Stimulated activated CD4-positive, alpha-beta T cell treated with anti-CD3 and anti-CD28 coated beads, Interleukin-2, amount 100 ng/mL, for 4 hours (primary cell): ENCODE measurements around the gene PFDN6.

Source experiments
- DNase-seq: peaks from one replicate; pipeline ENCODE4 v3.0.0-alpha.2; 2020; ENCODE audit warnings: low read depth

PFDN6 gene

GRCh38 chr6:33295621-33296369, 6.4 kb downstream of the PFDN6 start:
- DNase-seq, result no peak

DNA sequence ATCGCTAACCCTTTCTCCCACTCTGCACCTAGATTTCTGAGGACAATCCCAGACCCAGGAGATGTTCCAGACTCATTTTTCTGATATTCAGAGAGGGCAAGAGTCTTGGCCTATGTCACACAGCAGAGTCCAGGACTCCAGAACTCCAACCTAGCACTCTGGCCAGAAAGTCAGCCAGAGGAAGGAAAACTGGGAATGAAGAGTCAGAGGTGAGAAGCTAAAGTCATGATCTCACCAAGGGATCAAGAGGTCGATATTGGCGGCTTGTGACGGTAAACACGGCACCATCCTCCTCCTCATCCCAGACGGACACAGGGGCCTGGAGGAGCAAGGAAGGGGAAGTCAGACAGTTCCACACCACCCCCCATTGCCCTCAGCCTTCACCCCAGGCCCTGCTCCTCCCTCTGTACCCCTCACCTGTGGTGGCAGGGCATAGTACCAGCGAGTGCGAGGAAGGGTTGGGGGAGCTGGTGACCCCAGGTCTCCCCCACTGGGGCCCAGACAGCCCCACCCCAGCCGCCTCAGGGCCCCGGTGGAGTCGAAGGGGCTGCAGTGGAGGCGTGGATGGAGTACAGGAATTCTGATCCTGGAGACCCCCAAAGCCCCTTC, 7.5 kb downstream of the PFDN6 start:
- no peak for DNase-seq

DNA sequence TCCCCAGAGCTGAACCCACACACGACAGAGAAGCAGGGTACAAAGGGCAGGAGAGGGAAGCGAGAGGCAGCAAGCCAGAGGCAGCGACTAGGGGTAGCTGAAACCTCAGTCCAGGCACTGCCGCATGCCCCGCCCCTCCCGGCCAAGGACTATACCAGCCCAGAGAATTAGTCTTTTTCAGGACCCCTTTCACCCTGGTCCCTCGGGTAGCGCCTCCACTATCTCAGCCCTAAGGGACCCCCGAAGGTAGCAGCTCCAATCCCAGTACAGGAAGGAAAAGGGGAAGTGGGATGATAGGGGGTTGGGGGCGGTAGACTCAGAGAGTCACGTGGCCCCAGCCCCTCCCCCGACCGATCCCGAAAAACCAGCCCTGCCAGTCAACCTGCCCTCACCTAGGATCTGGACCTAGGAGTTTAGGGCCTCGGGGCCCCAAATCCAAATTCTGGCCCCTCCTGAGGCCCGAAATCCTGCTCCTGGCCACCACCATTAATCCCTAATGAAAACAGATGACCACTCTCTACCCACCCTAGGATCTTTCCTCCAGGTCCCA, 8.1 kb downstream of the PFDN6 start:
- no peak for DNase-seq

DNA sequence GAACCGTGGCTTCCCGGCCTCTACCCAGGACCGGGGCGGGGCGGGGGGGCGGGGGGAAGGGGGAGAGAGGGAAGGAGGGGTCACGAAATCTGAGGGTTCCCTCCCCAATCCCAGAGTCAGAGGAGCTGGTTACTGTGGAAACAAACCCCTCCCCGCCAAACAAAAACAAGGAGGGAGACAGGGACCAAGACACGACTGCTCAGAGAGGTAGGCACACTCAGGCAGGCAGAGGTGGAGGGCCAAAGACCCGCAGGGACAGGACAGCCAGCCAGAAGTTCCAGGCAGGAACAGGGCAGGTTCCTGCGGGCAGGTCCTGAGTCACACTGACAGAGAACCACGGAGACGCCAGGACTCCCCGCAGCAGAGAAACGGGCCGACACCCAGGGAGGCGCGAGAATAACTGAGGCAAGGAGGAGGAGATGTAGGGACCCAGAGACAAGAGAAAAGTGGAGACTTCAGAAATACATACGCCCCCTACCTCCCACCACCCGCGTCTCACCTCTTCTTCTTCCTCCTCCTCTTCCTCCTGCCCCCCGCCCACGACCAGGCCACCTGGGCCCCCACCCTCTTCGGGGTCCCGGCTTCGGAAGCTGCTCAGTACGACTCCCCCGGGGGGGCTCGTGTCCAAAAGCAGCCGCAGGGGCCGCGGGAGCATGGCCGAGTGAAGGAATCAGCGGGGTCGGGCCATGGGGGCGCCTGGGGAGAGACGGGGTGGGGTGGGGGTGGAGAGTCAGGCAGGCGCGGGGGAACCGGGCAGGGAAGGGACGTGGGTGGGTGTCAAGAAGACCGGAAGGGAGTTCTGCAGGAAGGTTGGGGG, 8.8 kb downstream of the PFDN6 start:
- DNase-seq, result no peak

DNA sequence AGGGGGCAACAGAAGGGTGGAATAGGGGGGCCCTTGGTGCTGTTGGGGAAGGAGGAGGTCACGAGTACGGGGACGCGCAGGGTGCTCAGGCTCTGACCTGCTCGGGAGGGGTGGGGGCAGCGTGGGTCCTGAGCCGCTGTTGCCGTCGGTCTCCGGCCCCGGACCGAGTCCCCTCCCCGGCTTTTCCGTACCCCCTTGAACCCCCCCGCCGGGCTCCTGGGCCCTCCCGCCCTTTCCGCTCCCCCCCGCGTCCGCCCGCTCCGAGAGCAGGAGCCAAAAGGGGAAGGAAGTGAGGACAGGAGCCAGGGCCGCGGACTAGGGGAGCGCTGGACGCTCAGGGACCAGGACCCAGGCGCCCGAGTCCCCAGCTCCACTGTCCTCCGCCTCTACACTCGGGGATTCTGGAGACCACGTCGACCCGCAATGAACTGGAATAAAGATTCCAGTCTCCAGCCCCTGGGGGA, 9.4 kb downstream of the PFDN6 start, which contains the start of gene RGL2:
Gene RGL2, minus strand, starts transcription at position 170 of the 464 bp plus-strand sequence. CDS start 332 bp downstream, outside the sequence.
- no peak for DNase-seq

- DNase-seq, result peak; percentile 86
These were observed 10.0 kb downstream of the PFDN6 start for GRCh38 chr6:33299237-33299944.

DNA sequence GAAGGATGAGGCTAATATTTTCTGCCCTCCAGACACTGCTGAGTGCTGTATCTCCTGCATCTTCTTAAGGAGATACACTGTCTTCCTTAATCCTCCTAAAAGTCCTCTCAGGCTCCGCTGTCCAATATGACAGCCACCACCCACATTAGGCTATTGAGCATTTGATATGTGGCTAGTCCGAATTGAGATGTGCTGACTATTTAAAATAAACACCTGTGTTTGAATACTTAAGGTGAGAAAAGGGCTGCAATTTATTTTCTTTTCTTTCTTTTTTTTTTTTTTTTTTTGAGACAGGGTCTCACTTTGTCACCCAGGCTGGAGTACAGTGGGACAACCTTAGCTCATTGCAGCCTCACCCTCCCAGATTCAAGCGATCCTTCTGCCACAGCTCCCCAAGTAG, 12.5 kb downstream of the PFDN6 start:
- no peak for DNase-seq

DNA sequence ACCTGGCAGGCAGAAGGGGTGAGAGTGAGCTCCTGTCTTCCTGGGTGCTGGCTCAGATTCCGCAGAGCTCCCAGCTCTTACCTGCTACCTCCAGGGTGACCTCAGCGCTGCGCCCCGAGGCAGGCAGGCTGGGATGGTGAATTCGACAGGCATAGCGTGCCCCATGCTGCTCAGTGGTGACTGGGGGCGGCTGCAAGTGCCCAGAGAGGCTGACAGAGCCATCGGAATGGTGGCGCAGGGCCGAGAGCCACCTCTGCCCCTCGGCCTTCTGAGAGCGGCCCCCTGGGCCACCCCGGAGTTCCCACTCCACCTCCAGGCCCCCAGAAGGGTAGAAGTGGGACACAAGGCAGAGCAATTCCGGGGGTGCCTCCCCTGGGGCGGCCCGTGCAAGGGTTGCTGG, 14.8 kb downstream of the PFDN6 start:
- no peak for DNase-seq

- DNase-seq, result no peak
These were observed 15.7 kb downstream of the PFDN6 start for GRCh38 chr6:33305052-33305451.

GRCh38 chr6:33306356-33306755, 17.0 kb downstream of the PFDN6 start:
- DNase-seq, result no peak

DNA sequence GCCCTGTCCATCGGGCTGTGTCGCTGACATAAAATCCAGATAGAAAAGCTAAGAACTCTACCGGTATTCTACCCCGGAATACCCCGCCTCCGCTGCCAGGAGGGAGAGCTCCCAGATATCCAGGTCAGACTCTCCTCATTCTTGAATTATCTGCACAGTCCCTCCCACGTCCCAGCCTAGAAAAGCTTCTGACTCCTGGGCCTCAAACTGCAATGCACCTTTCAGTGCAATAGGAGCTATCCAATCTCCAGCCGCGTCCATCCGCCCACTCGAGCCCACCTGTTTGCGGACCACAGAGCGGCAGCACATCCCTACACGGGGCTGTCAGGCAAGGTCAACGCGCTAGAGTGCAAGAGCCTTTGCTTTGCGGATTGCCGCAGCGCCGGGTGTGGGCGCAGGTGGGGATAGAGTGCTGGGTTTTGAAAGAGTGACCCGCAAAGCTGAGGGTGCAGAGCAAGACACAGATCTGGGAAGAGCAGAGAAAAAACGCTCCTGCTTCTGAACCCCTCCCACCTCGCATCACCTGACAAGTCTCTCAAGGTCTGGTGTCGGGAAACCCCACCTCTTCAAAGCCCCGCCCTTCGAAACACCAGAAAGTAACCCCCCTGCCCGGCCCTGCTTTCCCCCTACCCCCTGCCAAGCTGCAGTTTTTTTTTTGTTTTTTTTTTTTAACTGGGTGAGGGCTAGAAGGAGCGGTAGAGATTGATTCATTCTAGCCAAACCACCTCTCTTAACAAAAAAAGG, 23.1 kb downstream of the PFDN6 start:
- peak; percentile 84 for DNase-seq

DNA sequence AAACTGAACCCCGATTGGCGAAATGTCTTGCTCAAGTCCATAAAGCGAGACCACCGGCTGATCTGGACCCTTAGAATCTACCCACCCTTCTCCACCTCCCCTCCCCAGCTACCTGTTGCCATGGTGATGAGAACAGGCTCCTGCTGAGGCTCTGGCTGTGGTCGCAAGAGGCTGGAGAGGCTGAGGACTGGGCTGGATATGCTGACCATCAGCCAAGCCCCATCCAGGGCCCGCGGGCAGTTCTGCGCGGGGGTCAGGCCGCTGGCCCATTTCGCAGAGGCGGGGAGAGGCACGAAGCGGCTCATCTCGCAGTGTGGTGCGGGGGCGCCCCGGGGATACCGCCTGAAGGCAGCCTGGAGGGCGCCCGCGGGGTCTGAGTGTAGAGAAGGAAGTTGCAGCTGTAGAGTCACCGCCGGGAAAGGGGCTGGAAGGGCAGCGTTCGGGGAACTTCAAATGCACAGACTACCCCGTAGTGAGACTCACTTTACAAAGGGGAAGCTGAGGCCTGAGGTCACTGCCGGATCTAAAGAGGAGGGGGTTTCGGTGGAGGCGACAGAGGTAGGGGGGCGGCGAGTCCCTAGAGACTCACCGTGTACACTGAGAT, 23.8 kb downstream of the PFDN6 start:
- peak; percentile 42 for DNase-seq

DNA sequence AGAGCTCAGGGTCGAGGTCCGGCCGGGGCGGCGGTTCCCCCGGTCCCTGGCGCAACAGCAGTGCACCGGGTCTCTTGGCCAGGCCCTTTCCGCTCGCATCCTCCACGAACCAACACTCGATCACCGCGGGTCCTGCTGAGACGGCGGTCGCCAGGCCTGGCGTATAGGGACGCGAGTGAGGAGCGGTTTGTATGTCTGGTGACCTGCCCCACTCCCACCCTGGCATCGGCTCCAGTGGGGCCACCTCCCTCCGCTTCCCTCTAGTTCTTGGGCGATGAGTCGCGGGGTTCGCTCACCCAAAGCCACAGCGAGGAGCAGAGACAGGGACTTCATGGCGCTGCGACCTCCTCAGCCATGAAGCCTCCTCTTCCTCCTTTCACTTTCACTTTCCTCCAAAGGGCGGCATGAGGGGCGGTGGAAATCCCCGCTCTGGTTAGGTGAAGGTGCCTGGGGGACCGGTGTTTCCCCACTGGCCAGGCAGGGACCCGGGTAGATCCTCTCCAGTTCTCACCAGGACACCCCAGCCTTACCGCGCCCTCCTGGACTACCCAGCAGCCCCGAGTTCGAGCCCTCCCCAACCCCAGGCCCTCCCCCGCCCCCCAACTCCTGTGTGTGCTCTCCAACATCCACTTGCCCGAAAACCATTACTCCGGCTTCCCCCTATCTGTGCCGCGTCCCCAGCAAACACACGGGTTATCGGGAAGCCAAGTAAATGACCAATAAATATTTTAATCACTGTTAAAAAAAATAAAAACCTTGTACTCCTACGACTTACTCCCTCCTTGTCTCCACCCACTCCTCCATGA, 24.5 kb downstream of the PFDN6 start, which contains the start of gene TAPBP:
Gene TAPBP, minus strand, starts transcription at position 370 of the 806 bp plus-strand sequence. Its CDS starts 37 bp downstream, at position 333.
- DNase-seq, result peak; percentile 82

DNA sequence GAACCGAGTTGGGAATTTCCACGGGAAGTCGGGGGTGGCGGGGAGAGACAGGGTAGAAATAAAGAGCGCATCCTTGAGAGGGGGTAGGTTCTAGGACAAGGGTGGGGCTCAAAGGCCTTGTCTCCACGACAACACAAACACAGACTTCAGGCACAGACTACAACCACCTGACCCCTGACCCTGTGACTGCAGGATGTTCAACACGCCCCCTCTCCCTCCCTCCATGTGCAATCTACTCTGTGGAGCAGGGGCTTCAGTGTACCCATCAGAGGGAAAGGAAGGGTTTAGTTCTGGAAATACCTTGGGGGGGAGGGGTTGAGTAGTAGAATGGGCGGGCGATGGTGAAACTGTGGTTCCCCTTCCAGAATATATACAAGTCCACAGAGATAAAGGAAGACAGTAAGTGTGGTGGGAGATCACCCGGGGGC, 25.1 kb downstream of the PFDN6 start:
- peak; percentile 67 for DNase-seq

GRCh38 chr6:33314943-33315792, 25.8 kb downstream of the PFDN6 start:
- DNase-seq, result no peak

- DNase-seq, result no peak
These were observed 26.6 kb downstream of the PFDN6 start for GRCh38 chr6:33315793-33316602.

DNA sequence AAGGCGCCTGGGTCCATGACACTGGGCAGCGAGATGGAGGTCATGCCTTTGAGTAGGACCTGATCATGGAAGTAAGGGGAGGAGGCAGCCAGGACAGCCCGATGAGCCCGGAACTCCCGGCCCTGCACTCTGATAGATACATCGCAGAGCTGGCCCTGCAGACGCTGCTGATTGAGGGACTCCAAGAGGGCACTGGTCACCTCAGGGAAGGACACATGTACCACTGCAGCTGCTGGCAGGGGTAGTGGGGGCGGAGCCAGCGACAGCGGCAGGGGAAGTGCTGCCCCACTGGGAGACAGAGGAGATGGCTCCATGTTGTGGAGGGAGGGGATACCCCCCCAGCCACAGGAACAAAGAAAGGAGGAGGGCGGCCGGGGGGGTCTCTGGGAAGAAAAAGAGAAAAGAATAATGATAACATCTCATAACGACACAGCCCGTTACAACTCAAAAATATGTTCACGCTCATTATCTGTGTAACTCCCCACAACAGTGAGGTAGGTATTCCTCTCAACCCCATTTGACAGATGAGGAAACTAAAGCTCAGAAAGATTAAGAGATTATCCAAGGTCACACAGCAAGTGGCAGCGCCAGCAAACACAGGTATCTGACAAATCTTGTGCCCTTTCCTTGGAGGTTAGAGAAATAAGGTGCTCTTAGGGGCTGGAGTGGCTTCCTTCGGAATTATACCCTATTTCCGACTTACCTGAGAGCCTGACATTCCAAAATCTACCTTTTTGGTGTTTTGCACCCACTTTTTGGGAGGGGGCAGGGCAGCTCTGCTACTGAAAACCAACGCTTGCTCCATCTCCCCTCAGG, 27.4 kb downstream of the PFDN6 start:
- no peak for DNase-seq
